Thyroid gland (tissue), 4 donors: ENCODE data around the gene OR6N2. TPM values are rescaled to one million over a fixed set of nuclear protein-coding genes. Genes with fewer than 3 reads are reported as not detected.

ENCODE experiments used
- DNase-seq, 2 donors: peaks; one replicate each; pipeline ENCODE4 v3.0.0-alpha.2; 2019
- H3K27ac ChIP-seq, 3 donors: fragments of 200-600 bp; sonication (generic); 1 replicate in 2 of 3; 2 replicates in 1 of 3; pipeline ENCODE4 v1.5.1; 2016 to 2019; ENCODE audit warnings: mild to moderate bottlenecking in 1 of 3, moderate library complexity in 1 of 3
- H3K27me3 ChIP-seq: fragments of 200-600 bp; sonication (generic); one replicate; pipeline ENCODE4 v1.5.1; 2019
- H3K36me3 ChIP-seq, 2 donors: fragments of 200-600 bp; sonication (generic); one replicate each; pipeline ENCODE4 v1.5.1; 2016 to 2019
- H3K4me1 ChIP-seq, 2 donors: fragments of 200-600 bp; sonication (generic); one replicate each; pipeline ENCODE4 v1.5.1; 2017 to 2019
- H3K4me3 ChIP-seq, 3 donors: fragments of 200-600 bp; sonication (generic); replicated peaks in 1 of 3; 1 replicate in 2 of 3; 2 replicates in 1 of 3; pipeline ENCODE4 v1.5.1; 2016; ENCODE audit warnings: mild to moderate bottlenecking in 1 of 3
- H3K9me3 ChIP-seq: fragments of 200-600 bp; sonication (generic); one replicate; pipeline ENCODE4 v1.5.1; 2017
- CTCF ChIP-seq, 6 experiments: fragments of 200-600 bp in 3 of 6; fragments of 450-650 bp in 3 of 6; sonication (generic) in 3 of 6; IDR thresholded peaks; one replicate each; pipeline ENCODE4 v1.5.1; 2016 to 2019; ENCODE audit warnings: antibody characterized with exemption in 6 of 6, mild to moderate bottlenecking in 2 of 6, inconsistent platforms in 1 of 6, moderate library complexity in 1 of 6
- POLR2A ChIP-seq, 2 donors: fragments of 450-650 bp; IDR thresholded peaks; one replicate each; pipeline ENCODE4 v1.6.1; 2017; ENCODE audit warnings: antibody characterized with exemption in 2 of 2, mild to moderate bottlenecking in 2 of 2, moderate library complexity in 1 of 2
- WGBS, 2 donors: methylation state at CpG; one replicate each; pipeline ENCODE4 v1.1.5; 2017; 5-methylcytosine and 5-hydroxymethylcytosine counted together
- intact Hi-C: fragments of 100-400 bp; cut with DNase I; formaldehyde crosslinking; loops from one replicate; pipeline ENCODE4 v1.15.1; 2023
- total RNA-seq, 4 donors: library from RNA; depleted of rRNA; stranded (reverse); fragments of >200 nt; gene quantifications; one replicate each; pipeline ENCODE4 v1.2.3, GENCODE V29; 2016

OR6N2 gene
- total RNA-seq, 4 donors from 2014 or later = not detected

GRCh38 chr1:158818560-158818959 lies 37.6 kb upstream of the OR6N2 start:
- no peaks in the 10 kb centered on the region for H3K4me1 ChIP-seq
- intact Hi-C loops = no loop called here
- H3K27ac ChIP-seq = no peak overlapping the region
- no peaks in the 10 kb centered on the region for H3K27me3 ChIP-seq
- DNase-seq = no peak
- 100% methylated on average over 1 of the region's 1 CpG for WGBS, 2 donors
- H3K36me3 ChIP-seq = no peaks in the 10 kb centered on the region
- TF ChIP-seq CTCF (IDR thresholded peaks at IDR 0.05) = no peak
- TF ChIP-seq POLR2A (IDR thresholded peaks at IDR 0.05) = no peak
- H3K4me3 ChIP-seq = no peak overlapping the region
- H3K9me3 ChIP-seq = no peaks in the 10 kb centered on the region

GRCh38 chr1:158814970-158815369 lies 34.0 kb upstream of the OR6N2 start:
- no peak for DNase-seq
- no peak overlapping the region for H3K27ac ChIP-seq
- no peaks in the 10 kb centered on the region for H3K4me1 ChIP-seq
- no peak overlapping the region for H3K4me3 ChIP-seq
- no peaks in the 10 kb centered on the region for H3K27me3 ChIP-seq
- intact Hi-C loops = no loop called here
- H3K36me3 ChIP-seq = no peaks in the 10 kb centered on the region
- H3K9me3 ChIP-seq = no peaks in the 10 kb centered on the region
- 0 to 94% methylated on average over 1 of the region's 1 CpG for WGBS, 2 donors
- no peak for TF ChIP-seq POLR2A (IDR thresholded peaks at IDR 0.05)

- Histone ChIP-seq H3K4me1 (no peaks in the 10 kb centered on the region), H3K9me3 (no peaks in the 10 kb centered on the region), H3K4me3 (no peak overlapping the region), H3K27me3 (no peaks in the 10 kb centered on the region), H3K36me3 (no peaks in the 10 kb centered on the region), H3K27ac (no peak overlapping the region)
- no peak for DNase-seq
- 68% methylated on average over 3 of the region's 3 CpGs for WGBS, 2 donors
- no peak for TF ChIP-seq CTCF (IDR thresholded peaks at IDR 0.05)
- no peak for TF ChIP-seq POLR2A (IDR thresholded peaks at IDR 0.05)
- intact Hi-C loops = no loop called here
These were observed 32.2 kb upstream of the OR6N2 start for GRCh38 chr1:158813164-158813563.

- Histone ChIP-seq H3K9me3 (no peaks in the 10 kb centered on the region), H3K36me3 (no peaks in the 10 kb centered on the region), H3K4me3 (no peak overlapping the region), H3K4me1 (no peaks in the 10 kb centered on the region), H3K27ac (no peak overlapping the region), H3K27me3 (no peaks in the 10 kb centered on the region)
- 69 to 71% methylated on average over 2 of the region's 2 CpGs for WGBS, 2 donors
- intact Hi-C loops = no loop called here
- no peak for TF ChIP-seq CTCF (IDR thresholded peaks at IDR 0.05)
- TF ChIP-seq POLR2A (IDR thresholded peaks at IDR 0.05) = no peak
- no peak for DNase-seq
These were observed 31.3 kb upstream of the OR6N2 start for GRCh38 chr1:158812336-158812735.

GRCh38 chr1:158810311-158810710 lies 29.3 kb upstream of the OR6N2 start:
- Histone ChIP-seq H3K4me3 (no peak overlapping the region), H3K27ac (no peak overlapping the region), H3K4me1 (no peaks in the 10 kb centered on the region), H3K9me3 (no peaks in the 10 kb centered on the region), H3K36me3 (no peaks in the 10 kb centered on the region), H3K27me3 (no peaks in the 10 kb centered on the region)
- no peak for DNase-seq
- intact Hi-C loops = no loop called here
- WGBS, 2 donors = 76 to 80% methylated on average over 4 of the region's 4 CpGs
- TF ChIP-seq POLR2A (IDR thresholded peaks at IDR 0.05) (no peak), CTCF (IDR thresholded peaks at IDR 0.05) (no peak)

GRCh38 chr1:158809862-158810261 lies 28.9 kb upstream of the OR6N2 start:
- H3K9me3 ChIP-seq = no peaks in the 10 kb centered on the region
- no peaks in the 10 kb centered on the region for H3K27me3 ChIP-seq
- DNase-seq = no peak
- no peaks in the 10 kb centered on the region for H3K4me1 ChIP-seq
- intact Hi-C loops = no loop called here
- WGBS, 2 donors = 88 to 92% methylated on average over 5 of the region's 5 CpGs
- H3K36me3 ChIP-seq = no peaks in the 10 kb centered on the region
- H3K4me3 ChIP-seq = no peak overlapping the region
- TF ChIP-seq POLR2A (IDR thresholded peaks at IDR 0.05) (no peak), CTCF (IDR thresholded peaks at IDR 0.05) (no peak)
- H3K27ac ChIP-seq = no peak overlapping the region
